NOMO-1 treated with DMSO at 0.1 percent for 48 hours (cell line): Measurements from ENCODE around the gene MAEA.

Source experiments
- DNase-seq: peaks from one replicate; lab custom pipeline; 2025; ENCODE audit not compliant: unreplicated experiment; lab: John Stamatoyannopoulos, UW

MAEA gene

DNA sequence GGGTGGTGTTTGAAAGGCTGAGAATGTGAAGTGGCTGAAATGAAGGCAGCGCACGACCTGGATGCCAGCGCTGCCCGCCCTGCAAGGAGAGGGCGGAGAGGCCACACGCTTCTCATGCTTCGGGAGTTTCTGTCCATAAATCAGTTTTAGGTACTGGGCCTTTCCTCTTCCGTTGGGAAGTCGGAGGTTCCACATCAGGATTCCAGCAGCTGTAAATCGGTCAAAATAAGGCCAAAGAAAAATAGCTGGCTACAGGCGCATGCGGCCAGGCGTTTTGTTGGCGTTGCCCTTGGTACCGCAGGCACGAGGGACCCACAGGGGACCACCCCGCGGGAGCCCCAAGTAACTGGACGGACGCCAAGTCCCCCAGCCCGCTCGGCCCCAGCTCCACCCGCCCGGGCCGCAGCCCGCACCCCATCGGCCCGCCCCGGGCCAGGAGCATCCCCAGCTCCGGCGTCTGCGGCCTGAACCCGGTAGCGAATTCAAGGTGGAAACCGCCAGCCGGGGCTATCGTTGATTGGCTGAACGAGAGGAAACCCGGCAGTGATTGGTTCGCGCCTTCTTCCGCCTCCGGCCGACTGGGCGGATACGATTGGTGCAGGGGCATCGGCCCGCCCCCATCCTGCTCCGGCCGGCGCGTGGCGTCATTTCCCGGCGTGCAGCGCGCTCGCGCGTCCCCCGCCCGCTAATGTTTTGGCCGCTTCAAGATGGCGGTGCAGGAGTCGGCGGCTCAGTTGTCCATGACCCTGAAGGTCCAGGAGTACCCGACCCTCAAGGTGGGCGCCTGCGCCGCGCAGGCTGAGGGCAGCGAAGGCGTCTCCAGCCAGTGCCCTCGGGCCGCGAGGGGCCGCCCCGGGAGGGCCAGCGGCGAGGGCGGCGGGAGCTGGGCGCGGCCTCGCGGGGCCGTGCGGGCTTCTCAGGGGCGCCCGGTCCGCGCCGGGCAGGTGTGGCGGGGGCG lies at the start of gene MAEA:
TSS of gene MAEA (plus strand) at position 685 of the 958 bp plus-strand sequence. CDS start at position 708, 23 bp downstream.
- peak; percentile 96 for DNase-seq

DNA sequence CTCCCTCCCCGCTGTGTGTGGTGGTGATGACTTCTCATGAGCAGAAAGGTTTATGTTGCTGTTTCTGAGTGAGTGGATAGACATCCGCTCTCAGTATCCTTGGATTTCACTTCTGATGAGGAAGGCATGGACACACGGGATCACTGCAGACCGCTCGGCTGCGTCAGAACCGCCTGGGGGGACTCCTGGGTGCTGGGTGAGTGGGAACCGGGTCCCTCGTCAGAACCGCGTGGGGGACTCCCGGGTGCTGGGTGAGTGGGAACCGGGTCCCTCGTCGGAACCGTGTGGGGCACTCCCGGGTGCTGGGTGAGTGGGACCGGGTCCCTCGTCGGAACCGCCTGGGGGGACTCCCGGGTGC lies 49.8 kb upstream of the MAEA start:
- no peak for DNase-seq

DNA sequence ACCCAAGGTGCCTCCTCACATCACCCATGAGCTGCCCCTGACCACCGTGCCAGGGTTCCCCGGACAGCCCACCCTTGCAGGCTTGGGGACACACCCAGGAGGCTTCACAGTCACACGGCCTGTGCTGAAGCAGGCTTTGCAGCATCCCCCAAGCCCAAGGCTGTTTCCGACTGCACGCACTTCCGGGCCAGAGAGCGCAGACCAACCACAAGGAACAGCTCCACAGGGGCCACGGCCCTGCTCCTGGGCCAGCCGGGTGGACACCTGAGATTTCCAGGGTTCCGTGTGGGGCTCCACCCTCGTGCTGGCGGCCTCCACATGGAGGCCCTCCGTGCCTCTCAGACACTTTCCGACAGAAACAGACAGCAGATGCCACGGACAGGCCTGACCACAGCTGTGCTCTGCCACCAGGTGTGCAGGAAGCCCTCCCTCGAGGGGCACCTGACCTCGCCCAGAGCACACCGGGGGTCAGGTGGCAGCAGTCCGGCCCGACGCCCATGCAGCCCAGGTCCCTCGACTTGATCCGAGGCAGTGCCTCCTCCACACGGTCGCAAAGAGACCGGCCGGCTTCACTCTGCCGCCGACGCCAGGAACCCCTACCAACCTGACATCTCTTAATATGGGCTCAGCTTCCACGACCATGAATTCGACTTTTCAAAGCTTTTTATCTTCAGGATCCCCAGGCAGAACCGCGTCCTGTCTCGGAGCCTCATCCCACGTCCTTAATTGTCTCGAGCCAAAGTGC lies 48.8 kb upstream of the MAEA start:
- no peak for DNase-seq

GRCh38 chr4:1241466-1241935 lies 48.2 kb upstream of the MAEA start:
- DNase-seq: no peak

- no peak for DNase-seq
These were observed 47.7 kb upstream of the MAEA start for GRCh38 chr4:1241936-1242505.

DNA sequence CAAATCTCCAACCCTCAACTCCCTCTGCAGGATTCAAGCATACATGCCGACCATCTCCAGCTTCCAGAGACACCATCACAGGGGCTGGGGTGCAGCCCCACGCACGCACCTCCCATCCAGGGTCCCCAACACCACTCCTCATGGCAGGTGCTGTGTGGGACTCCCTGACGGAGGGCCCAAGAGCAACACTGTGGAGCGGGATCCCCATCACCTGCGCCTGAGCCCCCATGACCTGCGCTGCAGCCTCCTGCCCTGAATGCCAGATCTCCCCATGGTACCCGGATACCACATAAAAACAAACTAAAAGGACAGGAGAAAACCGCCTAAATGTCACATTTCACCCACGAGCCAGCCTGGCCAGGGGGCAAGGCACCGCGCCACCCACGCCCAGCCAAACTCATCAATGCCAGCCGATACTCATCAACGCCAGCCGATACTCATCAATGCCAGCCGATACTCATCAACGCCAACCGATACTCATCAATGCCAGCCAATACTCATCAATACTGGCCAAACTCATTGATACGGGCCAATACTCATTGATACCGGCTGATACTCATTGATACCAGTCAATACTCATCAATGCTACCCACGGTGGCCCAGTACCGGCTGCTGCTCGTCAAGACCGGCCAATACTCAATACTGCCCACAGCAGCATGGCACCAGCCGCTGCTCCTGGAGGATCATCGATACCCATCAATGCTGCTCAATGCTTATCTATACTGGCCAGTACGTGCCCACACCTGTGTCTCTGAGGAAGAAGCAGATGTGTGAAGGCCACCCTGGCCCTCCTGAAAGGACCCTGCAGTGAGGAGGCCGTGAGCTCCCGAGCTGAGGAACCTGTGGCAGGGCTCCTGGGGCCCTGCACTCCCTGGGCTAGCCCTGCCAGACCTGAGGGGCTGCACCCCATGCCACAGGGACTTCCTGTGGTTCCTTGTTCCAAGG lies 46.9 kb upstream of the MAEA start:
- DNase-seq: no peak

- no peak for DNase-seq
These were observed 46.1 kb upstream of the MAEA start for GRCh38 chr4:1243451-1244080.

- no peak for DNase-seq
These were observed 45.4 kb upstream of the MAEA start for GRCh38 chr4:1244081-1244977.

- no peak for DNase-seq
These were observed 44.7 kb upstream of the MAEA start for GRCh38 chr4:1244978-1245471.

DNA sequence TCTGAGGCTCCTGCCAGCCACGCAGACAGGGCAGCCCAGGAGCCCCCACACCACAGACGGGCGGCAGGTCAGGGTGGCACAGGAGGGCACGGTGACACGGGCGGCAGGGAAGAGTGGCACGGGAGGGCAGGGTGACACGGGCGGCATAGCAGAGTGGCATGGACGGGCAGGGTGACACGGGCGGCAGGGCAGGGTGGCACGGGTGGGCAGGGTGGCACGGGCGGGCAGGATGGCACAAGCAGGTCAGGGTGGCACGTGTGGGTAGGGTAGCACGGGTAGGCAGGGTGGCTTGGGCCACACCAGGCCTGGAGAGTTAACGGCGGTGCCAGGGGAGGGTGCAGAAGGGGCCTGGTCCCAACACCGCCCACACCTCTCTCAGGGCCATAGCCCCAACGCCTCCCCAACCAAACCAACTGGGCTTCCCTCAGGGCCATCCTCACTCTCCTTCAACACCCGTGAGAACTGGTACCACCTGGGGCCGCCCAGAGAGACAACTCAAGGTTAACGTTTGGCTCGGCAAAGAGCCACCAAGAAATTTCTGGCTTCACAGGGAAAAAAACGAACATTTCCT lies 44.1 kb upstream of the MAEA start:
- no peak for DNase-seq

DNA sequence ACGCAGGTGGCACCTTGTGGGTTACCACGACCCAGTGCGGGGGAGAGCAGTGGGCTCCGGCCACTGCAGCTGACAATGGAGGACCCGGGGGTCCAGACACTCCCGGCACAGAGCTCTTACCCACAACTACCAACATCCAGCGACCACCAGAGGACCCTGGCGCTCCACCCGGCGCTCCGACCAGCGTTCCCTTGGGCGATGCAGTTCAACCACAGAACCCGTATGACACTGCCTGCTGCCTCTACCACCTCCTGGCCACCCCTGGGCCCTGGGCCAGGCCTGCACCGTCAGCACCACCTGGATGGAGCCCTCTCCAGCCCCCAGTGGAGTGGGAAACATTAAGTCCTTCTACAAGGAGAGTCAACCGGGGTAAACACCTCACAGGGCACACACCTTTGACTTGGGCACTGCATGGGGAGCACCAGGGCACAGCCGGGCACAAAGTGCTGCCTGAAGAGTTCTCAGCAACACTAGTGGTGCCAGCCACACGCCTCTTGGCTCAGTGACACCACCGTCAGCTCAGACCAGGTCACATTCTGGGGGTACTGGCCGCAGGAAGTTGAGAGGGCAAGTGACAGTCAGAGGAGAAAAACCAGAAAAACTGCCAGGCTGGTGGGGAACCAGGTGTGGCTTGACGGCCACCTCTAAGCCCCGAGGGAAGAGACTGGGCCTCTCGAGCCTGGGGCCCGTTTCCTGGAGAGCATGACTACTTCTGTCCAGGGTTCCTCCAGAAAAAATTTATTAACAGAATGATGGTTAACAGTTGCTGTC lies 43.4 kb upstream of the MAEA start:
- DNase-seq: no peak

DNA sequence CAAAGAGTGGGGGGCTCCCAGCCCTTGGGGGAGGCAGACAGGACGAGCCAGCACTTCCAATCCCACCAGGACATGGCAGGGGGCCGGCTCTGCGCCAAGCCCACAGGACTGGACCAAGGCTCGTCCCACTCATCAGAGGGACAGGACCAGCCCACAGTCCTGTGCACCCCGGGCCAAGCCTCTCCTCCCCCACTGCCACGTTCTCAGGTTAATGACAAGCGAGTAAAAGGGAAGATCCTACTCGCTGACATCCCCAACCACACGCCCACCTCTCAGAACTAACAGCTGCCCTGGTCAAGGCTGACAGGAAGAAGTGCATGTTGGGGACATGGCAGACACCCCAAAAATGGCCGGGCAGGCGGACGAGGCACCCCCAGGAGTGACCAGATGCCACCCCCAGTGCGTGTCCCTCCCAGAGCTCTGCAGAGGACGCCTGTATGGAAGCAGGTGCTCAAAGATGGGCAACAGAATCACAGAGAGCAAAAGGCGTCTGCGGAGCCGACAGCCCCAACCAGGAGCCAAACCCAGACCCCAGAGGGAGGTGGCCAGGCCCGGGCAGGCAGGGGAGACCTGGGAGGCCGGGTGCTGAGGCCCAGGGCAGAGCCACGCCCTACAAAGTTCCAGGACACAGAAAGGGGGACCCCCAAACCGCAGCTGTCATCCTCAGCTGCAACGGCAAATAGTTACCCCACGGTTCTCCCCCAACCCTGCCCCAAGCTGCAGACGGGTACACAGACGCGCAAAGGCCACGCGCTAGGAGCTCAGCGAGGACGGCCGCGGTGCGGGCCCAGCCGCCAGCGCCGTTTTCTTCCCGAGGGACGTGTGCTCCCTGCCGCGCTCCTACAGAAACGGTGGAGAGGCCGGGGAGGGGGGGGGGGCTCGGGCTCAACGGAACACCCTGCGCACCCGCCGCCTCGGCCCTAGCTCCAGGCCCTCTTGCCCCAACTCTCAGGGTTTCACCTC lies 42.5 kb upstream of the MAEA start:
- DNase-seq: peak; percentile 22

DNA sequence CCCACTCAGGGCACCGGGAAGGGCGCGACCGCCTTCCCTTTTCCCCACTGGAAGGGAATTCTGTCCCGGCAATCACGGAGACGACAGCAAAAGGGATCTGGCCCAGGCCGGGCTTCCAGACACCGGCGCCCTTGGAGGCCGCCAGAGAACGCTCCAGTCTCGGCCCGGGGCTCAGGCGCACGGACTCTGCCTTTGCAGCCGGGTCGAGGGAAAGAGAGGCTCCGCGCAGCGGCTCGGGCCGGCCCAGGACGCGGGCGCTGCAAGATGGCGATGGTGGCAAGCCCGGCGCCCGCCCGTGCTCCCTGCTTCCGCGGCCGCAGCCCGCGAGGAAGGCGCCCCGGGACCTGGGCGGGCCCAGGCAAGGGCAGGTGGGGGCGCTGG lies 41.8 kb upstream of the MAEA start:
- no peak for DNase-seq

DNA sequence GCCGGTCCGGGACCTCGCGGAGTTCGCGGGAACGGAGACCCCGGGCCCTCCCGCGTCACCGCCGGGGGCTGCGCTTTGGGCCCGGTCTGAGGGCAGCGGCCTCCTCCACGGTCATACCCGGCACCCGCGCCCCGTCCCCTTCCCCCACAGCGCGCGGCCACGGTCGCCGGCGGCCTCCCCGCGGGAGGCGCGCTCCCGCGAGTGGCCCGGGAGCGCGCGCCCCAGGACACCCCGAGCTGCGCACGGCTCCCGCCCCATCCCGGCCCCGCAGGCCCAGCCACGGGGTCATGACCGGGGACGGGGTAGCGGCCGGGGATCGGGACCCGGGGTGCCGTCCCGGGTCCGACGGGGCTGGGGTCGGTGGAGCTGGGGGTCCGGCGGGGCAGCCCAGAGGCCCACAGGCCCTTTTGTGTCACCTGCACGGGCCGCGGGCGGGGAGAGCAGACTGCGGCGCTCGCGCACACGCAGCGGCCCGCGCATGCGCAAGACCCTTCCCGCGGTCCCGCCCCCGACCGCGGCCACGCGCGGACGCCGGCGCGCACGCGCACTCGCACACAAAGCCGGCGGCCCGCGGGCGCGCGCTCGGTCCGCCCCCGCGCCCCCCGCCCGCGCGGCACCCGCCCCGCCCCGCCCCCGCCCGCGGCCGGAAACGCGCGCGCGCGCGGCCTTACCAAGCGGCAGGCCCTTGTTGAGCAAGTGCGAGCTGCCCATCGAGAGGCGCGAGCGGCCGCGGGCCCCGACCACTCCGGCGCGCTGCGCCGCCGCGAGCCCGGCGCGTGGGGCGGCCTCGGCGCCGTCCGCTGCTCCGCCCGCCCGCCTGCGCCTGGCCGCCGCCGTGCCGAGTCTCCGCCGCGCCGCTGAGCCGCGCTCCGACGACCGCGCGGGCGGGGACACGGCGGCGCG lies 41.2 kb upstream of the MAEA start, which contains the start of gene CTBP1:
TSS of gene CTBP1 (minus strand) at position 886 of the 903 bp plus-strand sequence. CDS start 7,799 bp downstream, outside the sequence.
- DNase-seq: peak; percentile 70

DNA sequence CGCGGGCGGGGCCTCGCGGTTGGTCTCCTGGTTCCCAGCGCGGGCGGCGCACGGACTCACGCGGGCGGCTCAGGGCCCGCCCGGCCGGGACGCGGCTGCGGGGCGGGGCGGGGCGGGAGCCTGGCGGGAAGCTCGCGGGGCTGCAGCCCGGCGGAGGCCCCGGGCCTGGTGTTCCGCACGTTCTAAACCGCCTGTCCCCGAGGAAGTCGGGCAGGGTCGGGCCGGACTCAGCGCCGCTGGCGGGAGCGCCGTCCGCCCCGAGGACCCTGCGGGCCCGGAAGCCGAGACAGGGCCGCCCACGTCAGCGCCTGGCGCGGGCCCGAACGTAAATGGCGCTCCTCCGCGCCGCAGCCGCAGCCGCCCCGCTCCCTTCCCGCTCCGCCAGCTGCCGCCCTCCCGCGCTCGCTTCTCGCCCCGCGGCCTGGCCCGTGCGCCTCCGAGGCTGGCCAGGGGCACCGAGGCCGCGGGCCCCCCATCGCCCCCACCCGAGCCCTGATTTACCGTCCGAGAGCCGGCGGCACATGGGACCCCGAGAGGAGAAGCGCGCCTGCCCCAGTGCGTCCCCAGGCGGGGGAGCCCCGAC lies 40.5 kb upstream of the MAEA start:
- peak; percentile 77 for DNase-seq
